ENCODE results near the gene NCAM2. TPM values are rescaled to one million over a fixed set of nuclear protein-coding genes. Genes with fewer than 3 reads are reported as not detected.
"Not testable (repeated sequence)": the region's sequence is repeated elsewhere in the genome, so short reads cannot be mapped to it uniquely, and the experiment has no call there.

NCAM2 gene
- total RNA-seq, 1 experiment from 2014 or later, result 0.48 TPM

GRCh38 chr21:21102896-21103295, 104.7 kb downstream of the NCAM2 start:
- no peak for DNase-seq
- Histone ChIP-seq H3K36me3 (replicated peaks; ENCODE audit: control insufficient read depth, insufficient read depth, low read length) (no peaks in the 10 kb centered on the region), H3K27me3 (ENCODE audit: control insufficient read depth, insufficient read depth, low read length) (no peaks in the 10 kb centered on the region), H3K4me3 (ENCODE audit: insufficient read depth, low read depth, low read length) (no peak overlapping the region)

DNA sequence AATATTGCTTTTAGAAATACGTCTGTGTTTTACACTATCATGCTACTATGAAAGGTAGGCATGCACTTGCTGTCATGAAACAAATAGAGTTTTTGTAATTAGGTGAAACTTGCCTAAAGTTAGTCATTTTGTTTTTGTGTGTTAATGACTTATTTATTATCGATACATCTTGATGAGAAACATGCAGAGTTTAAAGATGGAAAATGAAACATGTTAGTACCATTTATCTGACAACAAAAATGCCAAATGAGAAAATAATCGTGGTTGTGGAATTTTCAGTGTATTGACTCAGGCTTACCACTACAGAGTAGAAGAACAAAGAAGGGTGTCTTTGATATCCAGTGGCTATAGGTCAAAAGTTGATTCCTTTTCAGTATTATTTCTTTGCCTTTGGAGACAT, 105.5 kb downstream of the NCAM2 start:
- H3K4me3 ChIP-seq (ENCODE audit: insufficient read depth, low read depth, low read length), result no peak overlapping the region
- H3K27me3 ChIP-seq (ENCODE audit: control insufficient read depth, insufficient read depth, low read length), result no peaks in the 10 kb centered on the region
- no peak for DNase-seq
- H3K36me3 ChIP-seq (replicated peaks; ENCODE audit: control insufficient read depth, insufficient read depth, low read length), result no peaks in the 10 kb centered on the region

DNA sequence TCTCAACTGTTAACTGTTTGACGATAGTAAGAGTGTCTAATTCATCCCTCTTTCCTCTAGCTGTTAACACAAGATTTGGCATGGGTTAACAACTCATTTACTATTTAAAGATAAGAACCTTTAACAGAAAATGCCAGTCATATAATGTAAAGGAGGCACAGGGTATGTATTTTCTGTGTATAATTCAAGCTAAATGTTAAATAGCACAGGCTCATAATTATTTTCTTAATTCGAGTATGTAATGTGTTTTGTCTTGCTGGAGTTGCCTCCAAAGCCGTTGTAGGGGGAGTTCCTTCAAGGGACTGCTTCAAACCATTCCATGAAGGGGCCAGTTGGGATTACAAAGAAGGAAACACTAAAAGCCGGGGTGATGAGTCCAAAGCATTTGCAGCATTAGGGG, 111.5 kb downstream of the NCAM2 start:
- no peaks in the 10 kb centered on the region for H3K36me3 ChIP-seq (replicated peaks; ENCODE audit: control insufficient read depth, insufficient read depth, low read length)
- H3K27me3 ChIP-seq (ENCODE audit: control insufficient read depth, insufficient read depth, low read length), result no peaks in the 10 kb centered on the region
- no peak overlapping the region for H3K4me3 ChIP-seq (ENCODE audit: insufficient read depth, low read depth, low read length)
- DNase-seq, result no peak

DNA sequence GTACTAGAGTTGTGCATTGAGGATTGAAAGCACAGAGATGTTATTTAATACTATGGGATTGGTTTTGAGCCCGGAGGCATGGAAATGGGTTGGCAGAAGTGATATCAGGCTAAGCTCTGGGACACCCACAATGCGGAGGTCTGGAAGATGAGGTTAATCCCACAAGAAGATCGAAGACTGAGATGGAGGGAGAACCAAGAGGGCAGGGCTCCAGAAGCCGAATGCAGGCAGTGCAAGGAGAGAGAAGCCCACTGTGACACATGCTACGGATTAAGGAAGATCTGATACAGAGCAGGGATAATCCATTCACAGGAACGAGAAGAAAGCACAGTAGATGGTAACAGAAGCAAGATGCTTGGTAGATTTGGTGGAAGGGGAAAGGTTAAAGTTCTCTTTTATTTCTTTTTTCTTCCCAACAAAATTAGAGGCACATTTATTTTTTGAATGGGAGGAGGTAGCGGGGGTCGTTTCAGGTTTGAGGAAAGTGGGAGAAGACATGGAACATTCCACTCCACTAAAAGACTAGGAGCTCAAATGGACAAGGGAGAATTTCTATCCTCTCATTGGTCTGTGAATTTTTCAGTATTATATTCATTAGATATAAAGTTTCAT, 113.2 kb downstream of the NCAM2 start:
- Histone ChIP-seq H3K36me3 (replicated peaks; ENCODE audit: control insufficient read depth, insufficient read depth, low read length) (no peaks in the 10 kb centered on the region), H3K27me3 (ENCODE audit: control insufficient read depth, insufficient read depth, low read length) (no peaks in the 10 kb centered on the region), H3K4me3 (ENCODE audit: insufficient read depth, low read depth, low read length) (no peak overlapping the region)
- DNase-seq, result no peak

GRCh38 chr21:21114461-21114860, 116.3 kb downstream of the NCAM2 start:
- Histone ChIP-seq H3K36me3 (replicated peaks; ENCODE audit: control insufficient read depth, insufficient read depth, low read length) (no peaks in the 10 kb centered on the region), H3K27me3 (ENCODE audit: control insufficient read depth, insufficient read depth, low read length) (no peaks in the 10 kb centered on the region), H3K4me3 (ENCODE audit: insufficient read depth, low read depth, low read length) (no peak overlapping the region)
- no peak for DNase-seq

- DNase-seq, result no peak
- no peak overlapping the region for H3K4me3 ChIP-seq (ENCODE audit: insufficient read depth, low read depth, low read length)
- no peaks in the 10 kb centered on the region for H3K27me3 ChIP-seq (ENCODE audit: control insufficient read depth, insufficient read depth, low read length)
These were observed 120.9 kb downstream of the NCAM2 start for GRCh38 chr21:21119091-21119490.

GRCh38 chr21:21122680-21123079, 124.5 kb downstream of the NCAM2 start:
- DNase-seq, result no peak
- no peaks in the 10 kb centered on the region for H3K27me3 ChIP-seq (ENCODE audit: control insufficient read depth, insufficient read depth, low read length)
- H3K36me3 ChIP-seq (replicated peaks; ENCODE audit: control insufficient read depth, insufficient read depth, low read length), result no peaks in the 10 kb centered on the region
- no peak overlapping the region for H3K4me3 ChIP-seq (ENCODE audit: insufficient read depth, low read depth, low read length)

More at GRCh38 chr21:21119091-21119490, 120.9 kb downstream of the NCAM2 start:
- no peaks in the 10 kb centered on the region for H3K36me3 ChIP-seq (replicated peaks; ENCODE audit: control insufficient read depth, insufficient read depth, low read length)

DNA sequence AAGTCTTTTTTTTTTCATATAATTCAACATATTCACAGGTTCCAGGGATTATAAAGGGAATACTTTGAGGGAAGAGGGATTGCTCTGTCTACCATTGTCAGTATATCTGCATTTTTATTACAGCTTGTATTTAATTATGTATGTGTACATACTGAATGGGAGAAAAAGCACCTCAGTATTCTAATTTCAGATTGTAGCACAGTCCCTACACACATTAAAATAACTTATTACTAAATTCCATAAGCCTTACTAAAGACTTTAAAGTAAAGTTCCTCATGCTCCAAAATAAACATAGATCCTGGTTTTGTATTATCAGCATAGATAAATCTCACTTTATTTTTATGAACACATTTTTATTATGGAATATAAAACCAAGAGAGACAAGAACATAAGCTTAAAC, 134.2 kb downstream of the NCAM2 start:
- no peak for DNase-seq
- no peaks in the 10 kb centered on the region for H3K27me3 ChIP-seq (ENCODE audit: control insufficient read depth, insufficient read depth, low read length)
- no peaks in the 10 kb centered on the region for H3K36me3 ChIP-seq (replicated peaks; ENCODE audit: control insufficient read depth, insufficient read depth, low read length)
- H3K4me3 ChIP-seq (ENCODE audit: insufficient read depth, low read depth, low read length), result no peak overlapping the region

- DNase-seq, result no peak
- Histone ChIP-seq H3K4me3 (ENCODE audit: insufficient read depth, low read depth, low read length) (no peak overlapping the region), H3K36me3 (replicated peaks; ENCODE audit: control insufficient read depth, insufficient read depth, low read length) (no peaks in the 10 kb centered on the region), H3K27me3 (ENCODE audit: control insufficient read depth, insufficient read depth, low read length) (no peaks in the 10 kb centered on the region)
These were observed 139.8 kb downstream of the NCAM2 start for GRCh38 chr21:21137986-21138385.

DNA sequence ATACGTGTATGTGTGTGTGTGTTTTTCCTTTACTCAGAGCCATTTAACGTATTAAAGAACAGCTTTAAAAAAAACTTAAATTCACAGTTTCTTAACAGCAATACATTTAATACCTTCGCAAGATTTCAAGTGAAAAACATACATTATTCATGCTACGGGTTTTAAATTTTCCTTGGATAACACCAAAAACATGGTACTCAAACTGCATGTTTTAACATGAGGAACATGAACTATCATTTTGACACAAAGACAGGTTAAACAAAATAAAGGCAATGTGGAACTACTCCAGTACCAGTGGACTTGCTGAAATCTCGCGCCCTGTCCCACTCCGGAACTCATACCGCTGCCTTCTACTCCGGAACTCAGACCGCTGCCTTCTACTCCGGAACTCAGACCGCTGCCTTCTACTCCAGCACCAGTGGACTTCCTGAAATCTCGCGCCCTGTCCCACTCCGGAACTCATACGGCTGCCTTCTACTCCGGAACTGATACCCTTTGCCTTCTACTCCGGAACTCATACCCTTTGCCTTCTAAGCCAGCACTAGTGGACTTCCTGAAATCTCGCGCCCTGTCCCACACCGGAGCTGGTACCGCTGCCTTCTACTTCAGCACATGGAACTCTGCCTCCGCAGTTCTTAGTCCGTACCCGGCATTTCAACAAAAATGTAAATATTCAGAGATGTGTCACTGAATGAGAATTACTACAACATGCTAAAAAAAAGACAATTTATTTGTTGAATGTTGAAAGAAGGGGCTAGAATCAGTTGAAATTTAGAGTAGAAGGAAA, 148.6 kb downstream of the NCAM2 start:
- Histone ChIP-seq H3K4me3 (ENCODE audit: insufficient read depth, low read depth, low read length) (no peak overlapping the region), H3K27me3 (ENCODE audit: control insufficient read depth, insufficient read depth, low read length) (no peaks in the 10 kb centered on the region), H3K36me3 (replicated peaks; ENCODE audit: control insufficient read depth, insufficient read depth, low read length) (no peaks in the 10 kb centered on the region)
- DNase-seq, result no peak

DNA sequence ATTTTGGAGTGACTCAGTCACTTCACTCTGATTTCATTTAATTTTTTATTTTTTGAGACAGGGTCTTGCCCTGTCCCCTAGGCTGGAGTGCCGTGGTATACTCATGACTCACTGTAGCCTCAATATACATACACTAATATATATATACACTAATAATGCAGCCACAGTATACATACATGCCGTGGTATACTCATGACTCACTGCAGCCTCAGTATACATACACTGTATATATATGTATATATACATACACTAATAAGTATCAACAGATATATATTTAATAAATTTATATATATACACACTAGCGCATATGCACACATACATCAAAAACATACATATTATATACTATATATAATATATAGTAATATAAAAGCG, 149.2 kb downstream of the NCAM2 start:
- no peak overlapping the region for H3K4me3 ChIP-seq (ENCODE audit: insufficient read depth, low read depth, low read length)
- H3K36me3 ChIP-seq (replicated peaks; ENCODE audit: control insufficient read depth, insufficient read depth, low read length), result no peaks in the 10 kb centered on the region
- DNase-seq, result no peak
- no peaks in the 10 kb centered on the region for H3K27me3 ChIP-seq (ENCODE audit: control insufficient read depth, insufficient read depth, low read length)

- H3K27me3 ChIP-seq (ENCODE audit: control insufficient read depth, insufficient read depth, low read length), result no peaks in the 10 kb centered on the region
- H3K36me3 ChIP-seq (replicated peaks; ENCODE audit: control insufficient read depth, insufficient read depth, low read length), result no peaks in the 10 kb centered on the region
- no peak for DNase-seq
- no peak overlapping the region for H3K4me3 ChIP-seq (ENCODE audit: insufficient read depth, low read depth, low read length)
These were observed 149.8 kb downstream of the NCAM2 start for GRCh38 chr21:21148009-21148408.

- no peak for DNase-seq
- Histone ChIP-seq H3K27me3 (ENCODE audit: control insufficient read depth, insufficient read depth, low read length) (no peaks in the 10 kb centered on the region), H3K4me3 (ENCODE audit: insufficient read depth, low read depth, low read length) (no peak overlapping the region), H3K36me3 (replicated peaks; ENCODE audit: control insufficient read depth, insufficient read depth, low read length) (no peaks in the 10 kb centered on the region)
These were observed 150.3 kb downstream of the NCAM2 start for GRCh38 chr21:21148514-21148913.

DNA sequence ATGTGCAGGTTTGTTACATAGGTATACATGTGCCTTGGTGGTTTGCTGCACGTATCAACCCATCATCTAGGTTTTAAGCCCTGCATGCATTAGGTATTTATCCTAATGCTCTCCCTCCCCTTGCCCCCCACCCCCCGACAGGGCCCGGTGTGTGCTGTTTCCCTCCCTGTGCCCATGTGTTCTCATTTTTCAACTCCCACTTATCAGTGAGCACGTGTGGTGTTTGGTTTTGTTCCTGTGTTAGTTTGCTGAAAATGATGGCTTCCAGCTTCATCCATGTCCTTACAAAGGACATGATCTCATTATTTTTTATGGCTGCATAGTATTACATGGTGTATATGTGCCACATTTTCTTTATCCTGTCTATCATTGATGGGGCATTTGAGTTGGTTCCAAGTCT, 151.2 kb downstream of the NCAM2 start:
- H3K27me3 ChIP-seq (ENCODE audit: control insufficient read depth, insufficient read depth, low read length); DNase-seq; H3K36me3 ChIP-seq (replicated peaks; ENCODE audit: control insufficient read depth, insufficient read depth, low read length); H3K4me3 ChIP-seq (ENCODE audit: insufficient read depth, low read depth, low read length): not testable (repeated sequence)

DNA sequence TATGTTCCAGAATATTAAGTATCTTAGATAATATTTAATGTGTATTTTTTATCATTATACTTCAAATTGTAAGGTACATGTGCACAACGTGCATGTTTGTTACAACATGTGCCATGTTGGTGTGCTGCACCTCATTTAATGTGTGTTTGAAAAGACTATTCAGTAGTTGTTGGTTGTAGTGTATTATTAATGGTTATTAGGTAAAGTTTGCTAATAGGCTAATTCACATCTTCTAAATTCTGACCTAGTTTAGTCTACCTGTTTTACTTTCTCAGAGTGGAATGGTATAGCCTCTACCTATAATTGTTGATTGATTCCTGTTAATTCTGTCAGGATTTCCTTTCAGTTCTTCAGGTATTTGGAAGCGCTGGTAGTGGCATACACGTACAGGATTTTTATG, 153.0 kb downstream of the NCAM2 start:
- DNase-seq, result no peak
- no peak overlapping the region for H3K4me3 ChIP-seq (ENCODE audit: insufficient read depth, low read depth, low read length)
- no peaks in the 10 kb centered on the region for H3K36me3 ChIP-seq (replicated peaks; ENCODE audit: control insufficient read depth, insufficient read depth, low read length)
- H3K27me3 ChIP-seq (ENCODE audit: control insufficient read depth, insufficient read depth, low read length), result no peaks in the 10 kb centered on the region
